Fibroblast of peridontal ligament (primary cell): ENCODE results near the gene AEBP1.

ENCODE experiments used
- DNase-seq: peaks from one replicate; pipeline ENCODE4 v3.0.0-alpha.2; 2010; ENCODE audit errors: extremely low read depth

Gene AEBP1

DNA sequence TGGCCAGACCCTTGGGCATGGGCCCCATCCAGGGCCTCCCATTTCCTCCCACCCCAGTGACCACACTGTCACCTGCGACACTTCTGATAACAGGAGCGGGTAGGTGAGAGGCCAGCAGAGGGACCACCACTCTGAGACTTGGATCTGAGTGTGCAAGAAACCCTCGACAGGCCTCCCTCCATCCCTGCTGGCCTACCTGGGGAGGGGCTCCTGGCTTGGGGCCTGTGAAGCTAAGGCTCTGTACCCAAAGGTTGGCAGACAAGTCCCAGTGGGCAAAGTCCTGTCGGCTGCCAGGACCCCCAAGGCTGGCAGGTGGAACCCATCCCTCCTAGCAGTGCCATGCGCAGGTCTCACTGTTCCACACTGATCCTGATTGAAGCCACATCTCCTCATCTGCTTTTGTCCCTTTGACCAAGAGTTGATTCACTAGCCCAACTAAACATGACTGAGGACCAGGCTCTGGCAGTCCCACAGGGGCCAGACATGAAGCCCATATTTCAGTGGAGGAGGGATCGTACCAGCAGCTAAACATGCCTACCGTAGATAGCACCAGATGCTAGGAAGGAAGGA lies 37.6 kb upstream of the AEBP1 start:
- no peak for DNase-seq

DNA sequence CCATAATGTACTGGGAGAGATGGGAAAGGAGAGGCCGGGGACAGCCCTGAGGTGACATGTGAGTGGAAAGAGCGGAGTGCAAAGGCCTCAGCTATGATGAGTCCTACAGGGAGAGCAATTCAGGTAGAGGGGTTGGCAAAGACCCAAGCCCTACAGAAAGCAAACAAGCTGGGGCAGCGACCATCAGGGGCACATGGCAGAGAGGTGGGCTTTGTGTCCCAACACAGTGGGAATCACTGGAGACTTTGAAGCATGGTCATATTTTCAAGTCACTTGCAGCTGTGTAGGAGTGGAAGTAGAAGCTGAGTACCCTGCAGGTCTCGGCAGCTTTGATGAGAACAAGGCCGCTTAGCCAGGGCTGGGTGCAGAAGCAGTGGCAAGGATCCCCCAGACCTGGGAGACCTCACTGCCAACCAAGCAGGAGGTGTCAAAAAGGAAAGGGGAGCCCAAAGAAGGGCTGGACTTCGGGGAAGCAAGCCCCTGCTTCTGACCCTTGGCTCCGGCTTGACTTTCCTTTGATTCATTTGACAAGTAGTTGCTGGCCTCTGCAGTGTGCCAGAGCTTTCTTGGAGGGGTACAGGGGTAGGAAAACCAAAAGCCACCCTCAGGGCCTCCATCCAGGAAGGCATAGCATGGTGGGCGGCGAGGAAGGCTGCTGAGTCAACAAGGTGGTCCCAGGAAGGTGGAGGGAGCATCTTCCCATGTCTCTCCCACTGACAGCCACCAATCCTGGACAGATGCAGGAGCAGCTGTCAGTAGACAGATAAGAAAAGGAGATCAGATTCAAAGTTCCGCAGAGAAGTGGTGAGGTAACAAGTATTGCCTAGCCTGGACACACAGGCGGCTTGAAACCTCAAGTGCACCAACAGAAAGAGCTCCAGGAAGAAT lies 36.8 kb upstream of the AEBP1 start:
- DNase-seq: no peak

DNA sequence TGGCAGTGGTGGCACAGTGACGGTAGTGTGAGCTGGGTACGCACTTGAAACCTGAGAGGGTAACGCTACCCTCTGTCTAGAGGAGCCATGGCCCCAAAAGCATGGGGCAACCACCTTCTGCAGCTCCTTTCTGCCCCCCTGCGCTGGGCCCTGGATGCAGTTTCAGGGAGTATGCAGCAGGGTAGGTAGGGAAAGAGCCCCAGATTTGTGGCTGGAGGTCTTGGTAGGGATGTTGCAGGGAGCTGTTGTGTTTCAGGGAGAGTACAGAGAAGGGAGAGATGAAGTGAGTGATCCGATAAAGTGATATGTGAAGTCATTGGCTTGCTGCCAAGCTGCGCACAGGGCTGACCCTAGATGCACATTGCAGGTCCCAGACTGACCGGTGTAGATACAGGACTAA lies 36.1 kb upstream of the AEBP1 start:
- DNase-seq: no peak

DNA sequence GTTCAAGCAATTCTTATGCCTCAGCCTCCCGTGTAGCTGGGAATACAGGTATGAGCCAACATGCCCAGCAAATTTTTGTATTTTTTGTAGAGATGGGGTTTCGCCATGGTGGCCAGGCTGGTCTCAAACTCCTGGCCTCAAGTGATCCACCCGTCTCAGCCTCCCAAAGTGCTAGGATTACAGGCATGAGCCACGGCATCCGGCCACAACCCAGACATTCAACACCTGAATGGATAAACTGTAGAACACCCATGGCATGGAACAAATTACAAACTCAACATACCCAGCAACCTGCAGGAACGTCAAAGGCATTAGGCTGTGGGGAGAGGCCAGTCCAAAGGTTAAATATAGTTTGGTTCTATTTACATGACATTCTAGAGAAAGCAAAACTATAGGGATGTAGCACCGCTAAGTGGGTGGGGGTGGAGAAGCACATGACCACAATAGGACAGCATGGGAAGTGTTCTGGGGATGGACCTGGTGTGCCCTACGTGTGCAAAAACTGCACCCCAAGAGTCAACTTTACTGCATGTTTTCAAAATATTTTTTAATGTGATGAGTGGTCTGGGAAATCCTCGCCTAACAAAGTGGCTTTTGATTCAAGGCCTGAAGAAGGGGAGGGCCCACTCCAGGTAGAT lies 32.3 kb upstream of the AEBP1 start:
- DNase-seq: no peak

DNA sequence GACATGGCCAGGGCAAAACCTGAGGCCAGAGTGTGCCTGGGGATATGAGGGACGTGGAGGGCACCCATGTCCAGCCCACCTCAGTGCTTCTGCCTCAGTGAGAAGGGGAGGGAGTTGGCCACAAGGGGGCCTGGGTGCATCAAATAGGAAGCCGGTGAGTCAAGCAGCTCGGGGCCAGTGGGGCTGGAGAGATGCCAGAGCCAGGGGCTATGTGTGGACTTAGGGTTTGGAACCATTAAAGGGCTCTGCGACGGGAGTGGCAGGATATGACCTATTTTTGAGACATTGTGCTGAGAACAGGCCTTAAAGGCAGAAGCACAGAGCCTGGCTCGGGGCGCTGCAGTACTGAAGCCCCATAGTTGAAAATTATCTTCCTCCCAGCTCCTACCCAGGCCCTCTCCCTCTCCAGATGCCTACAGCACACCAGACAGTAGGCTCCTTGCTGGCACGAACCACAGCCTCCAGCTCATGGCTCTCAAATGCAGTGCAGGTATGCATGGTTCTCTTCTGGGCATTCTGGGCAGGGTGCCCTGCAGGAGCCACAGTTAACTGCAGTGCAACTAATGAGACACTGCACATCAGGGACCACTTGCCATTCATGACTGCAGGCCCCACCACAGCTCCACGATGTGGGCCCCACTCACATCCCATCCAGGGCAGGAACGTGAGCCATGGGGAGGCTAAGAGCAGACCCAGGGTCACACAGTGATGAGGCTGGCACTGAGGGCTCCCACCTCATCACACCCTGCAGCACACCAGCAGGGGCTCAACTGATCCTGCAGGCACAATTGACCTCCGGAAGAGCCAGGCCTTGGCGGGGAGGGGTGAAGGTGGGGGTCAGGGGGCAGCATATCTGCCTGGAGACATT lies 31.5 kb upstream of the AEBP1 start:
- DNase-seq: peak; percentile 79

DNA sequence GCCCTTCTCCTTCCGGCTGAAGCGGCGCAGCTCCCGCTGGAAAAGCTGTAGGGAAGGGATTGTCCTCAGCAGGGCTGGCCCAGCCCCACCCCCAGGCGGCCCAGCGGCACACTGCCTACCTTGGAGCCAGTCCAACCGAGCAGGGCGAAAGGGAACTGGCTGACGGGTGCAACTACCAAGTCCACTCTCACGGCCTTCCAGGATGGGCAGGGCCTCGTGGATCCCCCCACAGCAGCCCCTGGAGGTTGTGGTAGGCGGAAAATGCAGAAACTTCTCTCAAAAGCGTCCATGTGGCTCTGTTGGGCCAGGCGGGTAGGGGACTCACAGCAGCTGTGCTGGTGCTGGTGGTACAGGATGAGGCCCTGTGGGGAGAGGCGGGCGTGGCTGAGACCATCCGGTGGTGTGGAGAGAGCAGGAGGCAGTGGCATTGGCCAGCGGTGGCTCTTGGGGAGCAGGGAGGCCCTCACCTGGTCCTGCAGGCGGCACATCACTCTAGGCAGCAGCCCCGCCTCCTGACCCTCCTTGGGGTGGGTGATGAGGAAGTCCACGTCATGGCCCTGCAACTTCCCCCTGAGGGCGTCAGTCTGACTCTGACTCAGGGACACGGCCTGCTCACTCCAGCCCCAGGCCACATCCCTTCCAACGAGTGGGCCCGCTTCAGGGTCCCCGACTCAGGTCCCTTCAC lies 30.3 kb upstream of the AEBP1 start:
- no peak for DNase-seq

DNA sequence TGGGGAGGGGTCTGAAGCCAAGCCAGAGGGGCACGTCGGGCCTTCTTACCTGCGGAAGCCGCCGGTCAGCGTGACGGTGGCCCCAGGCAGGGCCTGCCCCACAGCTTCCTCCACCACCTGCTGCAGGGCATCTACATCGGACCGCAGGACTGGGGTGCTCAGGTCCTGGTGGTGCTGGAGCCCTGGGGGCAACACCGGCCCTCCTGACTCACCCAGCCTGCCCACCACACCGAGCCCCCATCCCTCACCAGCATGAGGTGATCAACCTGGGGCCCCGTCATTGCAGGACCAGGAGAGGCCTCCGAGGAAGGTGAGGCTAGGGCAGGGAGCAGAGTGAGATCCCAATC lies 29.8 kb upstream of the AEBP1 start:
- no peak for DNase-seq

DNA sequence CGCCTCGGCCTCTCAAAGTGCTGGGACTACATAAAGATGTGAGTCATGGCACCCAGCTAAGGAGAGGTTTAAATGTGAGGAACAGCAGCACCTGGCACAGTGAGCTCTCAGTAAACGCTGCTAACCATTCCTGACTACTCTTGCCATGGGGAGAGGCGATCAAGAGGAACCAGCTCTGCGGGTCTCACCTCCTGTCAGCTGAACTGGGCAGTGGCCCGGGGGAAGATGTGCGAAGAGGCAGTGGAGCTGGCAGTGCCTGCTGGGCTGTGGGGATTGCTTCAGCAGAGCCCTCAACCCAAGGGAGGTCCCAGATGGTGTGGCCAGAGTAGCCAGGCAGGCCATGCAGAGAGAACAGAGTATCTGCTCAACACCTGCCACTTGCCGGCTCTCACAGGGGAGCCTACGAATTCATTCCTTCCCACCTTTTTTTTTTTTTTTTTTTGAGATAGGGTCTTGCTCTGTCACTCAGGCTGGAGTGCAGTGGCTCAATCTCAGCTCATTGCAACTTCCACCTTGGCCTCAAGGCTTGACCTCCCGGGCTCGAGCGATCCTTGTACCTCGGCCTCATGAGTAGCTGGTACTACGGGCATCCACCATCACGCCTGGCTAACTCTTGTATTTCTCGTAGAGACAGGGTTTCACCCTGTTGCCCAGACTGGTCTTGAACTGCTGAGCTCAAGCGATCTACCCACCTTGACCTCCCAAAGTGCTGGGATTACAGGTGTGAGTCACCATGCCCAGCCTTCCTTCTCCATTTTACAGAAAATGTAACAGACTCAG lies 28.7 kb upstream of the AEBP1 start:
- DNase-seq: no peak

DNA sequence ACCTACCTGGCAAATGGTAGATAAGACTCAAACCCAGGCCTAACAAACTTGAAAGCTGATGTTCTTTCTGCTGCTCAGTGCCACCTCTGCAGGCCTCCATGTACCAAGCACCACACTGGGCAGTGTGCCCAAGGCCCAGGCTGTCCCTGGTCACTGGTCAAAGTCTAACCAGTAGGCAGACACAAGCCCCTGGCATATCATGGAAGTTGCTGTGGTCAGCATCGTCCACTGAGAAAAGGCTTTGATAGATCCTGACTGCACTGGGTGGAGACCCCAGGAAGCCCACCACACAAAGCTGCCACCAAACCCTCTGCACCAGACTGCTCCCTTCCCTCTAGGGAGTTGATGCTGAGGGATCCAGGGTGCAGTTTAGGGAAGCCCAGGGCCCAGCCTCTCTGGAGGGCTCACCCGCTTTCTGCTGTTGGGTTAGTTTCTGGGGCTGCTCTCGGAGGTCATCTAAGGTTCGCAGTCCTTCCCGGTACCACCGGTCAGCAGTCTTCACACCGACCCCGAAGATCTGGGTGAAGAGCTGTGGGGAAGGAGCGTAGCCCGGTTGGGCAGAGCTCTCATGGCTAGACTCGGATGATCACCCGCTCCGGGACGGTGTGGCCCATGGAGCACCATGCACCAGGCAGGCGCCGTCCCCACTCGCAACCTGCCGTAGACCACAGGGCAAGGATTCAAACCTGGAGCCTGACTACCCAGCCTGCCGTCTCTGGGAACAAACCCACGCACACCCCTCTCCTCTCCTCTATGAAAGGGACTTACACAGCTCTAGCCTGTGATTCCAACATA lies 27.8 kb upstream of the AEBP1 start:
- DNase-seq: no peak

DNA sequence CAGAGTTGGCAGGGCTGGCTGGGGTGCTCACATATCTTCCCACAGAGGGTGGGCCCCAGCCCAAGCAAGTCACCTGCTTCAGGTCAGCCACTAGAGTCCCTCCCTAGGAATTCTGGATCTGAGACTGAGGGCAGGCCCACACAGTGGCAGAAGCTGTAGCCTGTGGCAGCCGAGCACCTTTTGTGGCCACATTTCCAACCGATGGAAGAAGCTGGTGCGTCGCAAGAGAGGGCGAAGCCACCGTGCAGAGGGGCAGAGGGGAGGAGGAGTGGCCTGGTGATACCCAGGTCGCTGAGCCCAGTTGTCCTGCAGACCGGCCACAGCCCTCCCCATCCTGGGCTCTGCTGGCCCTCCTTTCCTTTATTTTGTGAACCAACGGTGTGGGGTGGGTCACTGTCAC lies 27.1 kb upstream of the AEBP1 start:
- no peak for DNase-seq

DNA sequence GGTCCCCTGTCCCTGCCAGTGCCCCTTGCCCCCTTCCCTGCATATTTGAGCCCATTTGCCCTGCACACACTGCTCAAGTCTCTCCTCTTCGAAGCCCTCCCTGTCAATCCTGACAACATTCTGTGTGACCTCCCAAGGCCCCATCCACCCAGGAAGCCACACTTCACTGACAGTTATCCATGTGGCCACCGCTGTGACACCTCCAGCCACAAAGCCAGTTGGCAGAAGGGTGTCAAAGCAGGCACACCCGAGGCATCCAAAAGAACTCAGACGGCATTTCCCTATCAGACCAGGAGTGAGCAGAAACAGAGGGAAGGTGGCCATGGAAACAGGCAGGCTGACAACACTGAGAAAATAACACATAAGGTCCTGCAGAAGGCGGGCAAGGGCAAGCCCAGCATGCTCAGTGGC lies 26.5 kb upstream of the AEBP1 start:
- DNase-seq: no peak

DNA sequence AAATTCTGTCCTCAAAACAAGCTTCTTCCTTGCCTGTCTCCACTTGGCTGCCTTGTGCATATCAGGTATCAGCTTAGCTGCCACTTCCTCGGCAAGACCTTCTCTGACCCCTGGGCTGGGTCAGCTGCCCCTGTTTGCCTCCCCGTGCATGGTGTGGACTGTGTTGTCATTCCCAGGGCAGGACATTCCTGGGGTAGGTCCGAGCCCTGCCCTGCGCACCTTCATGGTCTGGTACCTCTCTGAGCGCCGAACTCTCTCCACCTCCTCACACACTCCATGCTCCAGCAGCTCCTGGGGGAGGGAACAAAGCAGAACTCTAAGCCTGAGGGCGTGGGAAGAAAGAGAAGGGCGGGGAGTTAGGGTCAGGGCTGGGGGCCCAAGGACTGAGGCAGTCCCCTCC lies 25.6 kb upstream of the AEBP1 start:
- DNase-seq: no peak

DNA sequence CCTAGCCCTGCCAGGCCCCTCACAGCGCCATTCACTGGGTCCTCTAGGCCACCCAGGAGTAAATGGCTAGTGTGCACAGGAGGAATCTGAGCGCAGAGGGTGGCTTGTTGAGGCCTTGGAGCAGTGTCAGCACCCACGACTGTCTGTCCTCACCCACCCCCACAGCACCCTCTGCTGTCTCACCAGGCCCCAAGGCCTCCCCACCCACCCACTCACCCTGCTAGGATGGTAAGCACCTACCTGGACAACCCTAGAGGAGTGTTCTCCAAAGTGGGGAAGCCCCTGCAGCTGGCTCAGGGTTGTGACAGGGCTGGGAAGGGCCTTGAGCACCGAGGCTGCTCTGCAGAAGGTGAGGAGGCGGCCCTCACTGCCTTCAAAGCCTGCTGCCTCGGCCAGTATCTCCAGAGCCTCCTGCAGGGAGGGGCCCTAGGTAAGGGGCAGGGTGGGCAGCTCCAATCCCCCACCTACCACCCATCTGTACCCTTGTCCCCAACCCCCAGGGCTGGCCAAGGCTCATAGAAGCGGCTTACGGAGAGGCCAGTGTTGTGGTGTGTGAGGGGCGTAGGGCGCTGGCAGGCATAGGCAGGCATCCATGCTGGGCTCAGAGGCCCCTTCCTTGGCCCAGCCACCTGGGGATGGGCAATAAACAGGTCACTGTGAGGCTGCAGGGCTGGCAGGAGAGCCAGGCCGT lies 24.7 kb upstream of the AEBP1 start:
- DNase-seq: no peak

DNA sequence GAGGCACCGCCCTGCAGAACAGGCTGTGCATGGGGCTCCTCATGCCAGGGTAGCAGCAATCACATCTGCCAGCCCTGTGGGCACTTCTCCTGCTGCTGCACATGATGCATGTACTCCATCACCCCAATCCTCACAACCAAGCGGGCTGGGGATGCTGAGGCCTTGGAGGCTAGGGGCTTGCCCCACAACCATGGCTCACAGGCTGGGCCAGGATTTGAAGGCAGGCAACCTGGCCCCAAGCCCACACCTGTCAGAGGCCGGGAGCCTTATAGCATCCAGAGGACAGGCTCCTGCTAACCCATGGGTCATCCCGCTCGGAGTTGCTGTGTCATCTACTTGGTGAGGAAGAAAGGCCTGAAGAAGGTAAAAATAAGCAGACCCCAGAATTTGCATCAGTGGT lies 24.0 kb upstream of the AEBP1 start:
- DNase-seq: no peak

DNA sequence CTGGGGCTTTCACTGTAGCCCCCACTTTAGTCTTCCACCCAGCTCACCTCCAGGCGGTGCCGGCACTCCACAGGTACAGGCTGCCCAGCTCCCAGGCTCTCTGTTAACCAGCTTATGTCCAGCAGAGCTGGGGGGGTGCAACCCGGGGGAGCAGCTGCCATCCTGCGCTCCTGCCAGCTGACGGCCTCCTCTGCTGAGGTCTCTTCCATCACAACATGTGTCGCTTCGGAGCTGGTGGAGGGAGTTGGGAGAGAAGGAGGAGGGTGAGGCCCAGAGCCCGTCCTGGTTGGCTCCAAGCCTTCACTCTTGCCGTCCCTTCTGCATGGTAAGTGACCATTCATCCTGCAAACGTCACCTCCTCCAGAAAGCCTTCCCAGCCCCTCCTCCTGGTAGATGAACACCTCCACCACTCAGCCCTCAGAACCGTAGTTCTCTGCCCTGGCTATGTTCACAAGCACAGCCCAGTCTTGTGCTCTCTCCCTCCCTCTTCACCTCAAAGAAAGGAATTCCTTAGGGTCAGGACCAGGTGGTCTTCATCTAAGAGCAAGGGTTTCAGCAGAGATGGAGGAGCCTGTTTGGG lies 23.4 kb upstream of the AEBP1 start:
- no peak for DNase-seq

DNA sequence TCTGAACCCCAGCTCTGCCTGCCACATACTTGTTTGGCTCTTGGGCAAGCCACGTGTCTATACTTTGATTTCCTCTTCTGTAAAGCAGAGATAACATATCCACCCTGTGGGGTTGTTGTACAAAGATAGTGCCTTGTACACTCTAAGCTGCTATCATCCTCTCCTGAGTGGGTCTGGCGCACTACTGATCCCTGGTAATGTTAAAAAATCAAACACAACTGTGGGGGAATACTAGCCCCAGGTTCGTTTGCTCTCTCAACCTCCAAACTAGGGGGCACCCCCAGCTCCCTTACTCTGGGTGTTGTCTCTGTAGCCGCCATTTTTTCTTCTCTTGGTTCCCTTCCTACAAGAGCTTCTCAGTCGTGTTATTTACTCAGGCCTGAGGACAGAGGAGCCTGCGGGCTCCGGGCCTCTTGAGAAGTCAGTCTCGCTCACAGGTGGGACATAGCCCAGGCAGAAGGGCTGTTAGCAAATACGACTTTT lies 22.8 kb upstream of the AEBP1 start:
- no peak for DNase-seq

DNA sequence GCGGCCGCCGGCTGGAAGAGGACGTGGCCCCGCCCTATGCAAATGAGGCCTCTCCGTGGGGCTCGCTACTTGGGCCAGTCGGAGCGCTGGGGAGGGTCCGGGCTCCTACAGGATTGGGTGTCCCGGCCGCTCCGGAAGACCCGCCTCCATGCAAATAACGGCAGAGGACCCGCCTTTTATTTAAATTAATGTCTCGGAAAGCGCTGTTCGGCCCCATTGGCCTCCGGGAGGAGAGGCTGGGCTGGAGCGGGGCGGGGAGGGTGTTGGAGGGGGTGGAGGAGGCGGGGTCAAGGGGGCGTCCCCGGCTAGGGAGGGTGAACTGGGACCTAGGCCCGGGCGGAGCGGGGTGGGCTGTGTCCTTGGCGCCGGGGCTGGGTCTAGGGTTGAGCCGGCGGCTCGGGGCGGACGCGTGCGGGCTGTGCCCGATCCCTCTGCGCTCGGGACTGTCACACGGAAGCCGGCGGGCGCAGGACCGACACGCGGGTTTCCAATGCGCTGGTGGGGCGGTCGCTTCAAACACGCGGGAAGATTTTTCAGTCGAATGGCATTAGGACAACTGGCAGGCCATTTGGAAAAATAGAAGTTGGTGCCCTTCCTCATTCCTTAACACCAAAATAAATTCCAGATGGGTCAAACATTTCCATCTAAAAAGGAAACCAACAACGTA lies 21.5 kb upstream of the AEBP1 start:
- peak; percentile 98 for DNase-seq

DNA sequence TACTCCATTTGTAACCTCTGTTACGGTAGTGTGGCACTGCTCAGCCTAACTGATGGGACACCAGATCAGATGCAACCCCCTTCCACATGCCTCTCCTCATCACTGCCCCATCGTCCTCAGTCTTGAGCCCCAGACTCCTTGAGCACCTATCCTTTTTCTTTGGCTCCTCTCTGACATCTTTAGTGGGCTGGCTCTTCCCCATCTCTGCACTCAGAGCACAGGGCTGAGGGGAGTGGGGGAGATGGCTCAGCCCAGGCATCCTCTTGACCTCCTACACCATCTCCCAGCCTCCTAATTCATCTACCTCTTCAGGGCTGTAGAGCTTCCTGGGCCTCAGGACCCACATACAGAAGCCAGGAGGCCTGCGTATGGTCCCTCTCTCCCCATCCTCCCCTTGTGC lies 20.3 kb upstream of the AEBP1 start:
- DNase-seq: no peak
